ENCODE measurements around the gene EPAS1.

Gene EPAS1
- total RNA-seq = 0.78 to 29.0 (median 10.1) reads per million in 9 experiments

DNA sequence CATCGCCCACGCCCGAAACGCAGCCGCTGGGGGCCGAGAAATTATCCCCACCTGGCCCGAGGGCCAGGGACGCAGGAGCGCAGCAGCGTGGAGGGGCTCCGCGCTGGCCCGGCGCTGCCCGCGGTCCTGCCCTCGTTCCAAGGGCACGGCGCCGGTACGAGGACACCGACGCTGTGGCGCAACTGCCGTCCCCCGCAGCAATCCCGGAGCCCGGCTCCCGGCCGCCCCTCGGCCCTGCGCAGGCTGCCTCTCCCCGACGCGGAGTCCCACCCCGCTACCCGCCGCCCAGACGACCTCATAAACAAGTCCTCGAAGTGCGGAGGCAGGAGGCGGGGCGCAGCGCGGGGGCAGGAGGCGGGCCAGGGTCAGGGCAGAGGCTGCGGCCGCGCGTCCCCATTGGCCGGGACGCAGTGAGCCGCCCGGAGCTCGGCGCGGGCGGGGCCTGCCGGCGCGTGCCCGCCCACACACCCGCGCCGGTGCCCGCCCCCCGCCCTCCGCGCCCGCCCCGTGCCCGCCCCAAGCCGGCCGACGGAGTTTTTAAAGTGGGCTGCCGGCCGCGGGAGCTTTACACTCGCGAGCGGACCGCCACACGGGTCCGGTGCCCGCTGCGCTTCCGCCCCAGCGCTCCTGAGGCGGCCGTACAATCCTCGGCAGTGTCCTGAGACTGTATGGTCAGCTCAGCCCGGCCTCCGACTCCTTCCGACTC, at the start of gene EPAS1:
Gene EPAS1, plus strand, starts transcription at position 568 of the 706 bp plus-strand sequence. CDS start 505 bp downstream, outside the sequence.
- DNase-seq (peak; percentile 76 to 84 (median 82)), ATAC-seq (replicated peaks) (peak; percentile 88)
- Mint-ChIP-seq H3K27ac (peak within 1 kb of the TSS; percentile 86 to 91), H3K4me1 (ENCODE audit: low read depth in 2 of 2) (peaks cover 23 to 24% of the 10 kb centered on the region in 2 donors), H3K9me3 (no peaks in the 10 kb centered on the region), H3K36me3 (ENCODE audit: insufficient read depth) (peaks cover 8% of the 10 kb centered on the region), H3K4me3 (peak within 1 kb of the TSS; percentile 93 to 94), H3K27me3 (peaks cover 25 to 43% of the 10 kb centered on the region in 2 donors)

- no peaks in the 10 kb centered on the region for H3K4me1 Mint-ChIP-seq (ENCODE audit: low read depth in 2 of 2)
These were observed 49.0 kb upstream of the EPAS1 start for GRCh38 chr2:46248171-46248570.

DNA sequence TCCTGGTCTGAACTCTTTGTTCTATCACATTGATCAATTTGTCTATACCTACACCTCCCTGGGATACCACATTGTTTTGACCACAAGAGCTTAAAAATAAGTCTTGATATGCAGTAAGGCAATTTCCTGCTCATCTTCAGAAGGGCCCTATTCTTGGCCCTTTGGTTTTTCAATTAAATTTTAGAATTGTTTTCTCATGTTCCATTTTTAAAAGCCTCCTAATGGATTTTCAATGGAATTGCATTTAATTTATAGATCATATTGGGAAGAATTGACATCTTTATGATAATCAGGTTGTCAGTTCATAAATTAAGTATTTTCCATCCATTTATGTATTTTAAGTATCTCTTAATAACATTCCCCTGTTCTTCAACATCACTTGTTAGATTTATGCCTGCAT, 47.6 kb upstream of the EPAS1 start:
- Mint-ChIP-seq H3K36me3 (ENCODE audit: insufficient read depth) (no peaks in the 10 kb centered on the region), H3K4me3 (no peak overlapping the region), H3K9me3 (no peaks in the 10 kb centered on the region), H3K4me1 (ENCODE audit: low read depth in 2 of 2) (no peaks in the 10 kb centered on the region), H3K27ac (peak overlapping the region in 1 of 2 donors; percentile 32), H3K27me3 (peaks cover 5 to 8% of the 10 kb centered on the region in 2 donors)
- ATAC-seq (replicated peaks) = no peak
- no peak for DNase-seq

More at GRCh38 chr2:46248171-46248570, 49.0 kb upstream of the EPAS1 start:
- no peak overlapping the region for H3K27ac Mint-ChIP-seq
- H3K27me3 Mint-ChIP-seq = peaks cover 5 to 8% of the 10 kb centered on the region in 2 donors
- ATAC-seq (replicated peaks) (no peak), DNase-seq (no peak)
- no peaks in the 10 kb centered on the region for H3K36me3 Mint-ChIP-seq (ENCODE audit: insufficient read depth)
- H3K9me3 Mint-ChIP-seq = no peaks in the 10 kb centered on the region
- H3K4me3 Mint-ChIP-seq = no peak overlapping the region

DNA sequence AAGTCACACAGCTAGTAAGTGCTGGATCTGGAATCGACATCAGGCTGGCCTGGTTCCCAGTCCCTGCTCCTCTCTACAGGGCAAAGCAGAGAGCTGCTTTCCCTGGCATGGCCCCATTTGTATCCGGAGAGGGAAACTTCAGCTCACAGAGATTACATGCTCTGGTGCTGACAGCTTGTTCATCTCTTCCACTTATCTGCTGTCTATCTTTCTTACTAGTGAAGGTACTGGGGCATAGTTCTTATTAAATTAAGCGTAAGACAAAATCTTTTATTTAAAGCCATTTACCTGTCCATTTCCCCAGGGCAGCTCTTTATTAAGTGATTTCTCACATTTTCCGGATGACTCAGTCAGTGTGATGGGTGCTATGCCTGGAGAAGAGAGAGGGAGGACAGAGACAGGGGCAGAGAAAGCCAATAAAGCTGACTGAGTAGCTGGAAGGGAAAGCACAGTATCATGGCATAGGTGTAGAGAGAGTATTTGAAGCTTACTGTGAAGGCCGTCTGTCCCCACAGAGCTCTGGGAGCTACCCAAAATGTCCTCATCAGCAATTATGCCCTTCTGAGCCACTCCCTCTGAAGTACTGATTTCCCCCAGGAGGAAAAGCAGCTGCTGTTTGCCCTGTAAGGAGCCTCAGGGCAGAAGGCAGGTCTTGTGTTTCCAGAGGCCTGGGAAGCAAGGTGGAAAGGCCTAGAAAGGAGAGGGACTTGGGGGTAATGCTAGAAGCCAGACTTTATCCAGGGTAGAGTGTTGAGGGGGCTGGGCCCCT, 44.1 kb upstream of the EPAS1 start:
- Mint-ChIP-seq H3K27me3 (peaks cover 5 to 8% of the 10 kb centered on the region in 2 donors), H3K36me3 (ENCODE audit: insufficient read depth) (no peaks in the 10 kb centered on the region), H3K27ac (no peak overlapping the region), H3K4me1 (ENCODE audit: low read depth in 2 of 2) (no peaks in the 10 kb centered on the region), H3K4me3 (no peak overlapping the region), H3K9me3 (no peaks in the 10 kb centered on the region)
- DNase-seq (no peak), ATAC-seq (replicated peaks) (no peak)

DNA sequence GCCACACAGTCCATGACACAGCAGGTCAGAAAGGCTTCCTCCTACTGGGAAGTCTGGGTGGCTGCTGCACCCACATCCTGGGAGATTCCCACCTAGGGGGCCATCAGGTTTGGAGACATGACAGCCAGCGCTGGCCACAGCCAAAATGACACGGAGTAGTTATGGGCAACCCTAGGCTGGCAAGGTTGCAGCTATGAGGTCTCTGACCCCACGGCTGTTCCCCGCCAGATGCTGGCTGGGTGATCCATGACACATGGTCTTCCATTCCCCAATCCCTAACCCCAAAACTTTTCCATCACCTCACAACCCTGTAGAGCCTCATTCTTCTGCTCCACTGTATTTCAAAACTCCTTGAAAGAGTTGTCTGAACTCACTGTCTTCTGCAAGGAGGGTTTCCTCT, 42.7 kb upstream of the EPAS1 start:
- DNase-seq = no peak
- no peaks in the 10 kb centered on the region for H3K36me3 Mint-ChIP-seq (ENCODE audit: insufficient read depth)
- H3K9me3 Mint-ChIP-seq = no peaks in the 10 kb centered on the region
- no peak overlapping the region for H3K4me3 Mint-ChIP-seq
- no peak overlapping the region for H3K27ac Mint-ChIP-seq
- peaks cover 3 to 6% of the 10 kb centered on the region in 2 donors for H3K4me1 Mint-ChIP-seq (ENCODE audit: low read depth in 2 of 2)
- peaks cover 5 to 8% of the 10 kb centered on the region in 2 donors for H3K27me3 Mint-ChIP-seq
- no peak for ATAC-seq (replicated peaks)

- Mint-ChIP-seq H3K4me3 (no peak overlapping the region), H3K27me3 (peaks cover 0 to 8% of the 10 kb centered on the region in 2 donors), H3K27ac (no peak overlapping the region), H3K36me3 (ENCODE audit: insufficient read depth) (no peaks in the 10 kb centered on the region), H3K4me1 (ENCODE audit: low read depth in 2 of 2) (peaks cover 3 to 6% of the 10 kb centered on the region in 2 donors), H3K9me3 (no peaks in the 10 kb centered on the region)
- ATAC-seq (replicated peaks) = no peak
- DNase-seq = no peak
These were observed 40.6 kb upstream of the EPAS1 start for GRCh38 chr2:46256563-46257142.

- Mint-ChIP-seq H3K9me3 (no peaks in the 10 kb centered on the region), H3K4me3 (no peak overlapping the region), H3K36me3 (ENCODE audit: insufficient read depth) (no peaks in the 10 kb centered on the region), H3K27me3 (peaks cover 0 to 7% of the 10 kb centered on the region in 2 donors), H3K4me1 (ENCODE audit: low read depth in 2 of 2) (peaks cover 3 to 6% of the 10 kb centered on the region in 2 donors), H3K27ac (no peak overlapping the region)
- DNase-seq (no peak), ATAC-seq (replicated peaks) (no peak)
These were observed 39.7 kb upstream of the EPAS1 start for GRCh38 chr2:46257476-46257875.

DNA sequence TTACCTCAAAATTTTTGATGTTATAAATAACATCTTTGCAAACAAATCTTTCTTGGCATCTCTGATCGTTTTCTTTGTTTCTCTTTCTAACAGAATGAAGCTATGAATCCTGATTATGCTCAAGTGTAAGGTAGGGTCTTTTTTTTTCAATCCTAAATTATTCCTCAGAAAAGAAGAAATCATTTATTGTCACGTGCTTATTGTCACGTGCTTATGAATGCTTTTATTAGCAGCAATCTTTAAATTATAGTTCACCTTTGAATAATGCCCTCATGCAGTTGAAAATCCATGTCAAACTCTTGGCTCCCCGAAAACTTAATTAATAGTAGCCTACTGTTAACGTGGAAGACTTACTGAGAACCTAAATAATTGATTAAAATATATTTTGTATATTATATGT, 39.2 kb upstream of the EPAS1 start:
- Mint-ChIP-seq H3K4me1 (ENCODE audit: low read depth in 2 of 2) (peaks cover 3 to 6% of the 10 kb centered on the region in 2 donors), H3K4me3 (no peak overlapping the region), H3K36me3 (ENCODE audit: insufficient read depth) (no peaks in the 10 kb centered on the region), H3K27me3 (peaks cover 0 to 1% of the 10 kb centered on the region in 2 donors), H3K27ac (no peak overlapping the region), H3K9me3 (no peaks in the 10 kb centered on the region)
- ATAC-seq (replicated peaks) (no peak), DNase-seq (no peak)

GRCh38 chr2:46258937-46259776, 38.0 kb upstream of the EPAS1 start:
- Mint-ChIP-seq H3K9me3 (no peaks in the 10 kb centered on the region), H3K27ac (no peak overlapping the region), H3K36me3 (ENCODE audit: insufficient read depth) (no peaks in the 10 kb centered on the region), H3K4me1 (ENCODE audit: low read depth in 2 of 2) (peaks cover 3 to 6% of the 10 kb centered on the region in 2 donors), H3K27me3 (peaks cover 0 to 12% of the 10 kb centered on the region in 2 donors), H3K4me3 (no peak overlapping the region)
- ATAC-seq (replicated peaks) (peak; percentile 21), DNase-seq (no peak)

GRCh38 chr2:46259777-46260168, 37.4 kb upstream of the EPAS1 start:
- ATAC-seq (replicated peaks) (no peak), DNase-seq (no peak)
- peaks cover 3 to 6% of the 10 kb centered on the region in 2 donors for H3K4me1 Mint-ChIP-seq (ENCODE audit: low read depth in 2 of 2)
- no peaks in the 10 kb centered on the region for H3K9me3 Mint-ChIP-seq
- H3K27ac Mint-ChIP-seq = no peak overlapping the region
- H3K36me3 Mint-ChIP-seq (ENCODE audit: insufficient read depth) = no peaks in the 10 kb centered on the region
- peaks cover 0 to 17% of the 10 kb centered on the region in 2 donors for H3K27me3 Mint-ChIP-seq
- no peak overlapping the region for H3K4me3 Mint-ChIP-seq

DNA sequence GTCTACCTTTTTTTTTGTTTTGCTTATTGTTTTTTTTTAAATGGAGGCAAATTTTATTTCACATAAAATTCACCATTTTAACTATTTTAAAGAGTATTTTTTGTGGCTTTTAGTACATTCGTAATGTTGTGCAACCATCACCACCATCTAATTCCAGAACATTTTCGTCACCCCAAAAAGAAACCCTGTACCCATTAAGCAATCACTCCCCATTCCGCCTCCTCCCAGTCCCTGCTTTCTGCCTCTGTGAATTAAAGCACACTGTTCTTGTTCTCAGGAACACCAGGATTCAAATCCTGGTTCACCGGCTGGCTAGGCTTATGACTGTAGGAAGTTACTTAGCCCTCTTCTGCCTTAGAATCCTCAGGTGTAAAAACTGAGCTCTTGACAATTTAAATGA, 36.9 kb upstream of the EPAS1 start:
- DNase-seq (no peak), ATAC-seq (replicated peaks) (no peak)
- Mint-ChIP-seq H3K9me3 (no peaks in the 10 kb centered on the region), H3K4me3 (no peak overlapping the region), H3K36me3 (ENCODE audit: insufficient read depth) (no peaks in the 10 kb centered on the region), H3K4me1 (ENCODE audit: low read depth in 2 of 2) (peaks cover 3 to 6% of the 10 kb centered on the region in 2 donors), H3K27me3 (peaks cover 0 to 17% of the 10 kb centered on the region in 2 donors), H3K27ac (no peak overlapping the region)

DNA sequence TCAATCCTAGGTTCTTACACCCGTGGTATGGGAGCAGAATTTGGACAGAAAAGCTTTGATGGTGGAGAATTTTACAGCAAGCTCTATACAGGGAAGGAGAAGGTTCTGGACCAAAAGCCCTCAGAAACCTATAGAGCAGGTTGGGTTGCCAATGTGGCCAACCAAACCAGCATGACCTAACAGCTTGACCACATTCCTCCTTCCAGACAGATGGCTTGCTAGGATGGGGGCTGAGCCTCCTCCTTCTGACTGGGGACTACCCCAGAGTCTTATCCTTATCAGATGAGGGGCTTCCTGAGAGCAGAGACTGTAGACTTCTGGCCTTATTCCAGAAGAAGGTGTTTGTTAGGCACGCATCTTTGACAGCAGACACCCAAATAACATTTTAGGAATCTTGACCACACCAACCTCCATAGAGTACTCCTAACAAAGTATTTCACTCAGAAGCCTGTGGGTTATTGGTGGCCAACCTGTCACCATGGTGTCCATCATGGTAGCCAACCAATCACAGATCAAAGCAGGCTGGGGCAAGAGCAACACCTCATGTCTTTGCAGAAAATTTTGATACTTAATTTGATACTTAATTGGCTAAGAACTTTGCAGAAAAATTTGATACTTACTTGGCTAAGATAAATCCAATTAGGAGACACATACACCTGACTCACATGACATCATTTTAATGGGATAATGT, 34.8 kb upstream of the EPAS1 start:
- H3K27ac Mint-ChIP-seq = no peak overlapping the region
- H3K36me3 Mint-ChIP-seq (ENCODE audit: insufficient read depth) = no peaks in the 10 kb centered on the region
- H3K9me3 Mint-ChIP-seq = no peaks in the 10 kb centered on the region
- DNase-seq = no peak
- ATAC-seq (replicated peaks) = no peak
- H3K27me3 Mint-ChIP-seq = peaks cover 0 to 17% of the 10 kb centered on the region in 2 donors
- H3K4me1 Mint-ChIP-seq (ENCODE audit: low read depth in 2 of 2) = peaks cover 3 to 6% of the 10 kb centered on the region in 2 donors
- no peak overlapping the region for H3K4me3 Mint-ChIP-seq

Measured in effector memory CD8-positive, alpha-beta T cell (primary cell).